BE2C (cell line): ENCODE results near the gene JUP.
"Not testable (repeated sequence)": the region's sequence is repeated elsewhere in the genome, so short reads cannot be mapped to it uniquely, and the experiment has no call there.

Experiments
- DNase-seq: peaks from one replicate; pipeline ENCODE4 v3.0.0-alpha.2; 2020
- H3K27me3 ChIP-seq: fragments of 250-450 bp; sonication (Bioruptor Pico); 2 replicates; pipeline ENCODE4 v1.5.1; 2020; ENCODE audit warnings: mild to moderate bottlenecking
- H3K36me3 ChIP-seq: fragments of 250-450 bp; sonication (Bioruptor Pico); 2 replicates; pipeline ENCODE4 v1.5.1; 2020; ENCODE audit warnings: mild to moderate bottlenecking
- H3K4me1 ChIP-seq: fragments of 250-450 bp; sonication (Bioruptor Pico); 2 replicates; pipeline ENCODE4 v1.5.1; 2020
- H3K4me3 ChIP-seq: 2 replicates; pipeline ENCODE4 v1.5.1; 2011; ENCODE audit warnings: low read depth, low read length
- H3K9me3 ChIP-seq: fragments of 250-450 bp; sonication (Bioruptor Pico); 2 replicates; pipeline ENCODE4 v1.5.1; 2020
- CTCF ChIP-seq: IDR thresholded peaks from 2 replicates; pipeline ENCODE4 v1.5.1; 2012; ENCODE audit warnings: mild to moderate bottlenecking, low read depth, low read length

JUP gene

GRCh38 chr17:41781404-41782110, 5.0 kb downstream of the JUP start:
- Histone ChIP-seq H3K27me3 (no peaks in the 10 kb centered on the region), H3K9me3 (no peaks in the 10 kb centered on the region), H3K4me3 (no peak overlapping the region), H3K4me1 (peaks cover 17% of the 10 kb centered on the region), H3K36me3 (no peaks in the 10 kb centered on the region)
- TF ChIP-seq CTCF = no peak
- no peak for DNase-seq

DNA sequence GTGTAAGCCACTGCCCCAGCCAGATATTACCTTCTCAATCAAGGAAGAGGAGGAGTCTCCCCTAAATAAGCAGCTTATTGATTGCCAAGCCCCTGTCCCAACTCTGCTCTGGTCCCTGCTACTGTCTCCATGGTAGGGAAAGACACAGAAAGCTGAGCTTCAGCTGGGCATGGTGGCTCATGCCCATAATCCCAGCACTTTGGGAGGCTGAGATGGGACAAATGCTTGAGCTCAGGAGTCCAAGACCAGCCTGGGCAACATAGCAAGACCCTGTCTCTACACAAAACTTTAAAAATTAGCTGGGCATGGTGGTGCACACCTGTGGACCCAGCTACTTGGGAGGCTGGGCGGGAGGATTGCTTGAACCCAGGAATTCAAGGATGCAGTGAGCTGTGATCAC, 6.6 kb downstream of the JUP start:
- no peak for TF ChIP-seq CTCF
- Histone ChIP-seq H3K9me3 (no peaks in the 10 kb centered on the region), H3K27me3 (no peaks in the 10 kb centered on the region), H3K36me3 (no peaks in the 10 kb centered on the region), H3K4me3 (no peak overlapping the region), H3K4me1 (peaks cover 17% of the 10 kb centered on the region)
- no peak for DNase-seq

GRCh38 chr17:41777574-41778188, 8.8 kb downstream of the JUP start:
- H3K4me1 ChIP-seq = peaks cover 26% of the 10 kb centered on the region
- H3K4me3 ChIP-seq = no peak overlapping the region
- H3K9me3 ChIP-seq = no peaks in the 10 kb centered on the region
- TF ChIP-seq CTCF = no peak
- no peaks in the 10 kb centered on the region for H3K27me3 ChIP-seq
- no peak for DNase-seq
- no peaks in the 10 kb centered on the region for H3K36me3 ChIP-seq

DNA sequence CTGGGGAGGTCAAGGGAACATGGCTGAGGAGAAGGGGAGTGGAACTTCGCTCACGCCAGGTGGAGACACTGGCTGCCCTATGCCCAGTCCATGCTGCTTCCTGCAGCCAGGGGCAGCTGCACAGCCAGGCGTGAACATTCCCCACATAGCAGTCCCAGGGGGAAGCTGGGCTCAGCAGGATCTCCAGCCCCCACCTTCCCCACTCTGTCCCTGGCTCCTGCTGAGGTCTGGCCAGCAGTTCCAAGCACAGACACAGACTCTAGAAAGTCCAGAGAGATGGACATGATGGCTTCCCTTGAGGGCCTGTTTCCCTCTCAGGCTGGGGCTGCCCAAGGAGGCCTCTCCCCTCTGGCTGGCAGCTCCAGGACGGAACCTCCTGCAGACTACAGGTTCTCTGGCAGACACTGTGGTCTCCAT, 9.3 kb downstream of the JUP start:
- H3K4me3 ChIP-seq = no peak overlapping the region
- no peaks in the 10 kb centered on the region for H3K9me3 ChIP-seq
- peak; percentile 52 for TF ChIP-seq CTCF
- peaks cover 26% of the 10 kb centered on the region for H3K4me1 ChIP-seq
- no peaks in the 10 kb centered on the region for H3K27me3 ChIP-seq
- peak; percentile 81 for DNase-seq
- no peaks in the 10 kb centered on the region for H3K36me3 ChIP-seq

- H3K36me3 ChIP-seq = not testable (repeated sequence)
- H3K4me1 ChIP-seq = peaks cover 22% of the 10 kb centered on the region
These were observed 10.1 kb downstream of the JUP start for GRCh38 chr17:41776262-41776900.

DNA sequence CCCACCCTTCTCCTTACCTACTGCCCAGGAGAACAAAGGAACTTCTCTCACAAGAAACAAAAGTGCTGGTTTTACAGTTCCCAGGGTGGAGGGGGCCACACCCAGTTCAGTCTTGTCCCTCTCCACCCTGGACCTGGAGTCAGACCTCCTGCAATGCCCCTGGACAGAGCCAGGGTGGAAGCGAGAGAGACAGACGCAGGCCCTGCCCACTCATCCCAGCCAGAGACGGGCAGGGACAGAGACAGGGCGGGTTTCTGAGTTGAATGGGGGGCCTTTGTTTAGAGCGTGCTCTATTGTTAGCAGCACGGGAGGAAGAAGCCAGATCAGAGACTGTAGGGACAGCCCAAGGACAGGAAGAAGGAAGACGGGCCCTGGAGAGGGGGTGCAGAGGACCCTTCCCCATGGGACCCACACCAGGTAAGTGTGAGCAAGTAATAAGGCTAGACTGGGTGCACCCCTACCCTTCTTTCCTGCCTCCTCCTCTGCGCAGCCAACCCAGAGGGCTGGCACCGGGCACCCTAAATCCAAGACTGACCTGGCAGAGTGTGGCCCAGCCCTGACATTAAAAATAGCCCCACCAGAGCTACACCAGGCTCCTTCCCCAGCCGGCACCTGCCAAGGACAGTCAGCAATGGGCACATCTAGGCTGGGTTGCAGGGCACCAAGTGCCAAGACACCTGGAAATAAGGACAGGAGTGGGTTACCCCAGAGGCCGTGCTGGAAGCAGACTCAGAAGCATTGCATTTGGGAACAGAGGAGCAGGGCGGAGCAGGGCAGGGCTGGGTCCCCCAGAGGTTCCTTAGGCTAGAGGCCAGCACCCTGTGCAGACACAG, 10.9 kb downstream of the JUP start:
- TF ChIP-seq CTCF = no peak
- Histone ChIP-seq H3K4me3 (no peak overlapping the region), H3K27me3 (no peaks in the 10 kb centered on the region), H3K4me1 (peaks cover 21% of the 10 kb centered on the region), H3K36me3 (peaks cover 6% of the 10 kb centered on the region), H3K9me3 (no peaks in the 10 kb centered on the region)
- no peak for DNase-seq

More at GRCh38 chr17:41776262-41776900, 10.1 kb downstream of the JUP start:
- H3K4me3 ChIP-seq, H3K27me3 ChIP-seq, DNase-seq, H3K9me3 ChIP-seq: not testable (repeated sequence)
